Stimulated activated effector memory CD8-positive, alpha-beta T cell treated with anti-CD3 and anti-CD28 coated beads, Interleukin-12 subunit alpha, Interleukin-12 subunit beta, amount 100 ng/mL, for 72 hours (primary cell): ENCODE data around the gene HEBP2.

Source experiments
- ATAC-seq: fragments of 150-1000 bp; cut with Tn5 transposase; 2 replicates; pipeline ENCODE4 v1.10.0; 2021
- DNase-seq, 2 donors: peaks; one replicate each; pipeline ENCODE4 v3.0.0; 2021 to 2022; ENCODE audit warnings: low spot score in 2 of 2
- H3K27ac Mint-ChIP-seq: one replicate; pipeline ENCODE4 v1.8.0; 2022; ENCODE audit warnings: mild to moderate bottlenecking, mixed read lengths
- H3K36me3 Mint-ChIP-seq: one replicate; pipeline ENCODE4 v1.8.0; 2022; ENCODE audit warnings: mild to moderate bottlenecking, mixed read lengths
- H3K4me1 Mint-ChIP-seq: one replicate; pipeline ENCODE4 v1.8.0; 2022; ENCODE audit warnings: mixed read lengths
- H3K4me3 Mint-ChIP-seq: one replicate; pipeline ENCODE4 v1.8.0; 2022; ENCODE audit warnings: mild to moderate bottlenecking, mixed read lengths
- H3K9me3 Mint-ChIP-seq: one replicate; pipeline ENCODE4 v1.8.0; 2022; ENCODE audit warnings: mixed read lengths

The HEBP2 gene

GRCh38 chr6:138386897-138387296 is 17.1 kb upstream of the HEBP2 start:
- H3K36me3 Mint-ChIP-seq = no peaks in the 10 kb centered on the region
- ATAC-seq (no peak), DNase-seq (no peak)
- H3K4me1 Mint-ChIP-seq = no peaks in the 10 kb centered on the region
- H3K4me3 Mint-ChIP-seq = no peak overlapping the region
- no peak overlapping the region for H3K27ac Mint-ChIP-seq
- H3K9me3 Mint-ChIP-seq = no peaks in the 10 kb centered on the region

- Mint-ChIP-seq H3K36me3 (no peaks in the 10 kb centered on the region), H3K4me1 (no peaks in the 10 kb centered on the region), H3K9me3 (no peaks in the 10 kb centered on the region), H3K27ac (no peak overlapping the region), H3K4me3 (no peak overlapping the region)
- no peak for DNase-seq
- ATAC-seq = no peak
Observed at GRCh38 chr6:138387577-138388368, 16.2 kb upstream of the HEBP2 start.

GRCh38 chr6:138389551-138389950 is 14.5 kb upstream of the HEBP2 start:
- H3K4me3 Mint-ChIP-seq = no peak overlapping the region
- H3K9me3 Mint-ChIP-seq = no peaks in the 10 kb centered on the region
- no peak overlapping the region for H3K27ac Mint-ChIP-seq
- H3K36me3 Mint-ChIP-seq = no peaks in the 10 kb centered on the region
- ATAC-seq (no peak), DNase-seq (no peak)
- no peaks in the 10 kb centered on the region for H3K4me1 Mint-ChIP-seq

- Mint-ChIP-seq H3K9me3 (no peaks in the 10 kb centered on the region), H3K27ac (no peak overlapping the region), H3K4me3 (no peak overlapping the region), H3K4me1 (no peaks in the 10 kb centered on the region), H3K36me3 (no peaks in the 10 kb centered on the region)
- DNase-seq = no peak
- ATAC-seq = no peak
Observed at GRCh38 chr6:138393871-138394783, 9.9 kb upstream of the HEBP2 start.

GRCh38 chr6:138396709-138397108 is 7.3 kb upstream of the HEBP2 start:
- ATAC-seq = no peak
- H3K4me1 Mint-ChIP-seq = no peaks in the 10 kb centered on the region
- H3K4me3 Mint-ChIP-seq = no peak overlapping the region
- peak in 1 of 2 donors; percentile 13 for DNase-seq
- H3K9me3 Mint-ChIP-seq = no peaks in the 10 kb centered on the region
- H3K36me3 Mint-ChIP-seq = no peaks in the 10 kb centered on the region
- H3K27ac Mint-ChIP-seq = no peak overlapping the region

GRCh38 chr6:138397128-138398122 is 6.6 kb upstream of the HEBP2 start:
- ATAC-seq = no peak
- no peak overlapping the region for H3K4me3 Mint-ChIP-seq
- H3K36me3 Mint-ChIP-seq = no peaks in the 10 kb centered on the region
- DNase-seq = peak in 1 of 2 donors; percentile 23
- no peak overlapping the region for H3K27ac Mint-ChIP-seq
- no peaks in the 10 kb centered on the region for H3K9me3 Mint-ChIP-seq
- no peaks in the 10 kb centered on the region for H3K4me1 Mint-ChIP-seq

GRCh38 chr6:138400326-138400725 is 3.7 kb upstream of the HEBP2 start:
- no peak overlapping the region for H3K27ac Mint-ChIP-seq
- H3K36me3 Mint-ChIP-seq = no peaks in the 10 kb centered on the region
- H3K4me1 Mint-ChIP-seq = peaks cover 6% of the 10 kb centered on the region
- ATAC-seq (no peak), DNase-seq (peak in 1 of 2 donors; percentile 30)
- H3K9me3 Mint-ChIP-seq = no peaks in the 10 kb centered on the region
- no peak overlapping the region for H3K4me3 Mint-ChIP-seq

GRCh38 chr6:138401960-138402837 is 1.8 kb upstream of the HEBP2 start:
- peak overlapping the region; percentile 47 for H3K4me3 Mint-ChIP-seq
- no peak for ATAC-seq
- peaks cover 18% of the 10 kb centered on the region for H3K36me3 Mint-ChIP-seq
- H3K9me3 Mint-ChIP-seq = no peaks in the 10 kb centered on the region
- H3K4me1 Mint-ChIP-seq = peaks cover 6% of the 10 kb centered on the region
- no peak overlapping the region for H3K27ac Mint-ChIP-seq
- no peak for DNase-seq

GRCh38 chr6:138402838-138403187 is 1.2 kb upstream of the HEBP2 start:
- H3K9me3 Mint-ChIP-seq = no peaks in the 10 kb centered on the region
- peaks cover 21% of the 10 kb centered on the region for H3K36me3 Mint-ChIP-seq
- ATAC-seq (no peak), DNase-seq (no peak)
- H3K4me1 Mint-ChIP-seq = peaks cover 6% of the 10 kb centered on the region
- H3K27ac Mint-ChIP-seq = peak overlapping the region; percentile 34
- peak overlapping the region; percentile 73 for H3K4me3 Mint-ChIP-seq

GRCh38 chr6:138403324-138403800 is 661 bp upstream of the HEBP2 start:
- DNase-seq = peak; percentile 38 to 70
- Mint-ChIP-seq H3K4me3 (peak overlapping the region; percentile 73), H3K27ac (peak overlapping the region; percentile 34), H3K4me1 (peaks cover 7% of the 10 kb centered on the region), H3K36me3 (peaks cover 26% of the 10 kb centered on the region), H3K9me3 (no peaks in the 10 kb centered on the region)
- peak; percentile 51 for ATAC-seq

- Mint-ChIP-seq H3K27ac (peak overlapping the region; percentile 54), H3K4me3 (peak overlapping the region; percentile 73), H3K36me3 (peaks cover 39% of the 10 kb centered on the region), H3K9me3 (no peaks in the 10 kb centered on the region), H3K4me1 (peaks cover 16% of the 10 kb centered on the region)
- peak; percentile 9 for ATAC-seq
- no peak for DNase-seq
Observed at GRCh38 chr6:138404666-138405337, 779 bp downstream of the HEBP2 start.

GRCh38 chr6:138405816-138406413 is 1.9 kb downstream of the HEBP2 start:
- Mint-ChIP-seq H3K4me1 (peaks cover 23% of the 10 kb centered on the region), H3K9me3 (no peaks in the 10 kb centered on the region), H3K36me3 (peaks cover 50% of the 10 kb centered on the region), H3K27ac (no peak overlapping the region), H3K4me3 (no peak overlapping the region)
- ATAC-seq = no peak
- DNase-seq = no peak

- ATAC-seq = no peak
- H3K36me3 Mint-ChIP-seq = peaks cover 56% of the 10 kb centered on the region
- peaks cover 28% of the 10 kb centered on the region for H3K4me1 Mint-ChIP-seq
Observed at GRCh38 chr6:138406443-138406842, 2.4 kb downstream of the HEBP2 start.

More at GRCh38 chr6:138406443-138406842, 2.4 kb downstream of the HEBP2 start:
- DNase-seq = no peak
- Mint-ChIP-seq H3K4me3 (no peak overlapping the region), H3K9me3 (no peaks in the 10 kb centered on the region), H3K27ac (no peak overlapping the region)
